Lower lobe of right lung (tissue), 2 donors: ENCODE data around the gene RHBDF1. TPM values are rescaled to one million over a fixed set of nuclear protein-coding genes. Genes with fewer than 3 reads are reported as not detected.

Source experiments
- ATAC-seq, 2 donors: fragments of 200-7000 bp; cut with Tn5 transposase; one replicate each; pipeline ENCODE4 v1.9.1; 2020 to 2022; ENCODE audit warnings: mild to moderate bottlenecking in 2 of 2, moderate library complexity in 2 of 2
- DNase-seq: peaks from one replicate; pipeline ENCODE4 v3.0.0-alpha.2; 2020
- H3K27ac ChIP-seq: fragments of 200-600 bp; one replicate; pipeline ENCODE4 v1.8.0; 2022
- H3K27me3 ChIP-seq: fragments of 200-600 bp; one replicate; pipeline ENCODE4 v1.8.0; 2022; ENCODE audit warnings: low read depth
- H3K36me3 ChIP-seq: fragments of 200-600 bp; one replicate; pipeline ENCODE4 v1.8.0; 2022; ENCODE audit warnings: mild to moderate bottlenecking
- H3K4me1 ChIP-seq: fragments of 200-600 bp; one replicate; pipeline ENCODE4 v1.8.0; 2022
- H3K4me3 ChIP-seq: fragments of 200-600 bp; one replicate; pipeline ENCODE4 v1.8.0; 2022; ENCODE audit warnings: mild to moderate bottlenecking
- H3K9me3 ChIP-seq: fragments of 200-600 bp; one replicate; pipeline ENCODE4 v1.8.0; 2022
- intact Hi-C: fragments of 100-400 bp; cut with DNase I; formaldehyde crosslinking; loops from one replicate; pipeline ENCODE4 v1.11.0; 2022
- total RNA-seq: library from RNA; stranded (reverse); fragmentation: NEBNext Ultra II Directional; extraction: Animal tissue kit (Norgen Biotek cat#: 25700); gene quantifications from one replicate; pipeline ENCODE4 v1.2.1, GENCODE V29; 2021
- TF ChIP-seq, protein P1 (sequence below): fragments of 200-600 bp; IDR thresholded peaks from one replicate; pipeline ENCODE4 v1.8.0; 2022; ENCODE audit warnings: antibody characterized with exemption, mild to moderate bottlenecking
- donor health status: DM: no; HTN: yes; CAD: no; lungs with severe emphysema.

The RHBDF1 gene
- total RNA-seq, 1 donor from 2014 or later = 35.9 TPM

DNA sequence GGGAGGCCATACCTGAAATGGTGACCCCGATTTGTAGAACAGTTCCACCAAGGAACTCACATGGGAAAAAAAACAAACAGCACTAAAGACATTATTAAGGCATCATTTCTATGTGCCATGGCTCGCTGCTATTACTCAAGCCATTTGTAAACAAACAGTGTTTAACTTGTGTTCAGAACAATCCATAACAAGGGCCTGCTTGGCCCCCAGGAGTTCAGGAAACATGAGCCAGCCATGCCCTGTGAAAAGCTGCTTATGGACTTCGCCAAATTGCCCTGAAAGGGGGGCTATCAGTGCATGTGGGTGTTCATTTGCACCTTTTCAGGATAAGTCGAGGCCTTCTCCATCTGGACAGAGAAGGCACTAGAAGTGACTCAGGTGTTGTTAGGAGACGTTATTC lies 27.0 kb downstream of the RHBDF1 start:
- intact Hi-C loops = no loop called here

GRCh38 chr16:44655-45054 lies 27.8 kb downstream of the RHBDF1 start:
- intact Hi-C loops = no loop called here
- H3K36me3 ChIP-seq = peaks cover 34% of the 10 kb centered on the region
- no peak for DNase-seq

More for the DNA sequence above, 27.0 kb downstream of the RHBDF1 start:
- no peak overlapping the region for H3K4me3 ChIP-seq
- no peaks in the 10 kb centered on the region for H3K9me3 ChIP-seq
- peaks cover 38% of the 10 kb centered on the region for H3K36me3 ChIP-seq
- H3K27me3 ChIP-seq = no peaks in the 10 kb centered on the region
- no peak overlapping the region for H3K27ac ChIP-seq
- DNase-seq (no peak), ATAC-seq (no peak)
- TF ChIP-seq, protein P1, sequence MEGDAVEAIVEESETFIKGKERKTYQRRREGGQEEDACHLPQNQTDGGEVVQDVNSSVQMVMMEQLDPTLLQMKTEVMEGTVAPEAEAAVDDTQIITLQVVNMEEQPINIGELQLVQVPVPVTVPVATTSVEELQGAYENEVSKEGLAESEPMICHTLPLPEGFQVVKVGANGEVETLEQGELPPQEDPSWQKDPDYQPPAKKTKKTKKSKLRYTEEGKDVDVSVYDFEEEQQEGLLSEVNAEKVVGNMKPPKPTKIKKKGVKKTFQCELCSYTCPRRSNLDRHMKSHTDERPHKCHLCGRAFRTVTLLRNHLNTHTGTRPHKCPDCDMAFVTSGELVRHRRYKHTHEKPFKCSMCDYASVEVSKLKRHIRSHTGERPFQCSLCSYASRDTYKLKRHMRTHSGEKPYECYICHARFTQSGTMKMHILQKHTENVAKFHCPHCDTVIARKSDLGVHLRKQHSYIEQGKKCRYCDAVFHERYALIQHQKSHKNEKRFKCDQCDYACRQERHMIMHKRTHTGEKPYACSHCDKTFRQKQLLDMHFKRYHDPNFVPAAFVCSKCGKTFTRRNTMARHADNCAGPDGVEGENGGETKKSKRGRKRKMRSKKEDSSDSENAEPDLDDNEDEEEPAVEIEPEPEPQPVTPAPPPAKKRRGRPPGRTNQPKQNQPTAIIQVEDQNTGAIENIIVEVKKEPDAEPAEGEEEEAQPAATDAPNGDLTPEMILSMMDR = no peak
- H3K4me1 ChIP-seq = no peaks in the 10 kb centered on the region

DNA sequence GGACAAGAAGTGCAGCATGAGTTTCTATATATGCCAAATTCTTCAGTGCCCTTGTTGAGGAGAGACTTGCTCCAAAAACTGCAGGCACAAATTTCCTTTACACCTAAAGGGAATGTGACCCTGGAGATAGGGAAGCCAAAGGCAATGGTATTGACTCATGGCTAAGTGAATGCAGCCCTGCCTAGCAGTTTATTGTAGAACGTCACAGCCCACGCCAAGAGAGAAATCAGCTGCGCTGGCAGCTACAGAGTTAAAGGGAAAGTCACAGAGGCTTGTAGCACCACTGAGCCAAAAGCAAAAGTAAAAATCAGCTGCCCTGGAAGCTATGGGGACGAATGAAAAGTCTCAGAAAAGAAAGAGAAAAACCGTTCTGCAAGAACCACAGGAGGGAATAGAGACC lies 29.1 kb downstream of the RHBDF1 start:
- no peaks in the 10 kb centered on the region for H3K27me3 ChIP-seq
- H3K4me3 ChIP-seq = no peak overlapping the region
- no peaks in the 10 kb centered on the region for H3K9me3 ChIP-seq
- DNase-seq = no peak
- ATAC-seq = no peak
- H3K27ac ChIP-seq = no peak overlapping the region
- H3K4me1 ChIP-seq = peaks cover 9% of the 10 kb centered on the region
- H3K36me3 ChIP-seq = peaks cover 33% of the 10 kb centered on the region
- TF ChIP-seq, protein P1 = no peak
- intact Hi-C loops = no loop called here

More at GRCh38 chr16:44655-45054, 27.8 kb downstream of the RHBDF1 start:
- no peaks in the 10 kb centered on the region for H3K9me3 ChIP-seq
- TF ChIP-seq, protein P1 = no peak
- no peak overlapping the region for H3K4me3 ChIP-seq
- no peaks in the 10 kb centered on the region for H3K4me1 ChIP-seq
- ATAC-seq = no peak
- no peak overlapping the region for H3K27ac ChIP-seq
- H3K27me3 ChIP-seq = no peaks in the 10 kb centered on the region

- ATAC-seq (no peak), DNase-seq (peak; percentile 15)
- intact Hi-C loops = no loop called here
- peaks cover 31% of the 10 kb centered on the region for H3K36me3 ChIP-seq
- H3K27ac ChIP-seq = no peak overlapping the region
- peaks cover 15% of the 10 kb centered on the region for H3K4me1 ChIP-seq
- no peak overlapping the region for H3K4me3 ChIP-seq
- TF ChIP-seq, protein P1 = no peak
- H3K27me3 ChIP-seq = no peaks in the 10 kb centered on the region
- no peaks in the 10 kb centered on the region for H3K9me3 ChIP-seq
Observed at GRCh38 chr16:42691-43090, 29.7 kb downstream of the RHBDF1 start.

- Histone ChIP-seq H3K27me3 (no peaks in the 10 kb centered on the region), H3K36me3 (peaks cover 28% of the 10 kb centered on the region), H3K4me3 (no peak overlapping the region), H3K4me1 (peaks cover 16% of the 10 kb centered on the region), H3K9me3 (no peaks in the 10 kb centered on the region), H3K27ac (no peak overlapping the region)
- intact Hi-C loops = no loop called here
- no peak for ATAC-seq
- TF ChIP-seq, protein P1 = no peak
- peak; percentile 14 for DNase-seq
Observed at GRCh38 chr16:42069-42457, 30.4 kb downstream of the RHBDF1 start.
